ENCODE results near the gene PBX2. TPM values are rescaled to one million over a fixed set of nuclear protein-coding genes. Genes with fewer than 3 reads are reported as not detected.
"Not testable (repeated sequence)": the region's sequence is repeated elsewhere in the genome, so short reads cannot be mapped to it uniquely, and the experiment has no call there.

The PBX2 gene
- total RNA-seq, 1 experiment from 2014 or later = 51.7 TPM

- DNase-seq = peak; percentile 78
- Histone ChIP-seq H3K9ac (ENCODE audit: low read length) (peak within 1 kb of the TSS; percentile 95), H4K20me1 (ENCODE audit: insufficient read depth, low read depth, low read length) (no peaks in the 10 kb centered on the region), H3K4me1 (ENCODE audit: low read length) (peaks cover 75% of the 10 kb centered on the region), H3K9me2 (replicated peaks; ENCODE audit: insufficient read depth, low read length) (no peaks in the 10 kb centered on the region), H3K4me2 (ENCODE audit: low read depth, low read length, poor library complexity, severe bottlenecking) (peak within 1 kb of the TSS; percentile 87), H3K9me3 (ENCODE audit: low read length) (no peaks in the 10 kb centered on the region), H3K36me3 (ENCODE audit: insufficient read depth, low read length) (no peaks in the 10 kb centered on the region), H3K27me3 (ENCODE audit: low read length) (no peaks in the 10 kb centered on the region), H2AFZ (ENCODE audit: low read length) (no peak within 1 kb of the TSS), H3K79me2 (ENCODE audit: low read length) (peaks cover 42% of the 10 kb centered on the region), H3K27ac (ENCODE audit: low read length) (peak within 1 kb of the TSS; percentile 87), H3K4me3 (ENCODE audit: low read length) (peak within 1 kb of the TSS; percentile 82)
Observed at GRCh38 chr6:32192608-32193039, 2.6 kb upstream of the PBX2 start, which contains the start of gene GPSM3. TSS of gene GPSM3 (minus strand) at chr6:32192643. CDS start at chr6:32192513, 130 bp downstream.

DNA sequence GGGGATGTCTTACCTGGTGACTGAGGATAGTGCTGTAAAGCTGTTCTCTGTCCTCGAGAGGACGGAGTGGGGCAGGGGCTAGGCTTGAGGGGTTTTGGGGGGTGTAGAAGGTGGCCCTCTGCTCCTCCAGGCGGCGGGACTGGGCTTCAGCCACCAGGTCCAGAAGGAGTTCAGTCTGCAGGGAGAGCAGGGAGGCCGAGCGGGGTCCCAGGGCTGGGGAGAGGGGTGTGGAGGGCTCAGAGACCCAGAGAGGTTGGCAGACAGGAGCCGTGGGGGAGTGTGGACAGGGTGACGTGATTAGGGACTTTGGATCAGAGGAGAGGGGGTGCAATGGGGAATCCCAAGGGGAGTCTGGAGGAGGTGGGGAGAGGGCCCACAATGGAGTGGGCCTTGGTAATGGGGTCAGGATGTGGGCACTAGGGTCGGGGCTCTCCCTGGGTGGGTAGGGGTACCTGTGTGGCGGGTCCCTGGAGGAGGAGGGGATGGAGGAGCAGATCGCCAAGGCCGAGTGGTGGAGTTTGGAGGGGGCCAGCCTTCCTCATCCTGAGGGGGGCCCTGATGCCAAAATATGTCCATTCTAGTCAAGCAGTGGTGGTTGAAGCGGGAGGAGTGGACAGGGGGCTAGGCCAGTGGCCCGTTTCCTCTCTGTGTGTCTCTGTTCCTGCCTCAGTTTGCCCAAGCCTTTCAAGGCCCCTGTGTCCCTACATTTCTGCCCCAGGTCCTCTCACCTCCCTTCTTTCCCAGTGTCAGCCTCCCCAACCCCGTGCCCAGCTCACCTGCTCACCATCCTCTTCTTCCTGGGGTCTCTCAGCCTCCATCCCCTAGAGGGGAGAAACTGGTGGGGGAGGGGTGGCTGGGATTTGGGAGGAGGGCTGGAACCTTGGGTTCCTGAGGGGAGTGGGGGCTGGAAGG is 1.9 kb upstream of the PBX2 start:
- peak overlapping the region; percentile 95 for H3K9ac ChIP-seq (ENCODE audit: low read length)
- no peak for DNase-seq
- H3K27me3 ChIP-seq (ENCODE audit: low read length) = no peaks in the 10 kb centered on the region
- H3K79me2 ChIP-seq (ENCODE audit: low read length) = peaks cover 47% of the 10 kb centered on the region
- peak overlapping the region; percentile 87 for H3K27ac ChIP-seq (ENCODE audit: low read length)
- H3K9me3 ChIP-seq (ENCODE audit: low read length) = no peaks in the 10 kb centered on the region
- no peaks in the 10 kb centered on the region for H4K20me1 ChIP-seq (ENCODE audit: insufficient read depth, low read depth, low read length)
- peaks cover 75% of the 10 kb centered on the region for H3K4me1 ChIP-seq (ENCODE audit: low read length)
- no peaks in the 10 kb centered on the region for H3K36me3 ChIP-seq (ENCODE audit: insufficient read depth, low read length)
- H3K4me3 ChIP-seq (ENCODE audit: low read length) = peak overlapping the region; percentile 82
- no peak overlapping the region for H2AFZ ChIP-seq (ENCODE audit: low read length)
- H3K9me2 ChIP-seq (replicated peaks; ENCODE audit: insufficient read depth, low read length) = no peaks in the 10 kb centered on the region
- H3K4me2 ChIP-seq (ENCODE audit: low read depth, low read length, poor library complexity, severe bottlenecking) = peak overlapping the region; percentile 87

DNA sequence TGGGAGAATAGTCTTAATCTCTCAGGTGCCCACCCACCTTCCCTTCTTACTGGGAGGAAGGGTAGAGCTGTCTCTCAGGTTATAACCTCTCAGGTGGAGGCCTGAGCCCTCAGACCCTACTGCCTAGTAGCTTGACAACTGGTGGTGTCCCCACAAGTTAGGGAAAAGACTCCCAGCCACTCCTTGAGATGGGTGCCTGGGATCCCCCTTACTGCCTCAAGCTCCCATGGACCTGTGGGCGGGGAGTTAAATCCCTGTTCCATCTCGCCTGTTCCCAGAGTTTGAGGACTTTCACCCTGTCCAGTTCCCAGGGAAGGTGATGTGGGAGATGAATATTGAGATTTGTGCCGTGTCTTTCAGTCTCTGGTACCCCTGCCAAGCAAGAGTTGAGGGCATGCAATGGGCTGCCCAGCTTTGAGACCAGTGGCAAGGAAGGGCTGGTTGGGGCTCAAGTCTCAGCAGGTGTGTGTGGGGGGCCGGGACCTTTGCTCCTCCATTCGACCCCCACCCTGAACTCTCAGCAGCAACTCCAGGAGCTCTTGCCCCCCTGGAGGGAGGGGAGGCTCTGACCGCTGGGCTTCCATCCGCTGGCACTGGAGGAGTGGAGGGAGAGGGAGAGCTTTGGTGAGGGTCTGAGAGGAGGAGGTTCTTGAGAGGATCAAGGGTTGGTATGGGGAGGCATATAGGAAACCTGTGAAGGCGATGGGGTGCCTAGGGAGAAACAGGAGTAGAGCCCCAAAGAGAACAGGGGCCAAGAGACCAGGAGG is 1.1 kb upstream of the PBX2 start:
- H3K9ac ChIP-seq (ENCODE audit: low read length) = peak overlapping the region; percentile 95
- peaks cover 75% of the 10 kb centered on the region for H3K4me1 ChIP-seq (ENCODE audit: low read length)
- H3K79me2 ChIP-seq (ENCODE audit: low read length) = peaks cover 47% of the 10 kb centered on the region
- H3K27me3 ChIP-seq (ENCODE audit: low read length) = no peaks in the 10 kb centered on the region
- DNase-seq = peak; percentile 42
- no peaks in the 10 kb centered on the region for H3K9me2 ChIP-seq (replicated peaks; ENCODE audit: insufficient read depth, low read length)
- H3K4me3 ChIP-seq (ENCODE audit: low read length) = peak overlapping the region; percentile 82
- no peaks in the 10 kb centered on the region for H3K36me3 ChIP-seq (ENCODE audit: insufficient read depth, low read length)
- H3K27ac ChIP-seq (ENCODE audit: low read length) = peak overlapping the region; percentile 87
- no peaks in the 10 kb centered on the region for H4K20me1 ChIP-seq (ENCODE audit: insufficient read depth, low read depth, low read length)
- H3K9me3 ChIP-seq (ENCODE audit: low read length) = no peaks in the 10 kb centered on the region
- no peak overlapping the region for H2AFZ ChIP-seq (ENCODE audit: low read length)
- H3K4me2 ChIP-seq (ENCODE audit: low read depth, low read length, poor library complexity, severe bottlenecking) = peak overlapping the region; percentile 87

DNA sequence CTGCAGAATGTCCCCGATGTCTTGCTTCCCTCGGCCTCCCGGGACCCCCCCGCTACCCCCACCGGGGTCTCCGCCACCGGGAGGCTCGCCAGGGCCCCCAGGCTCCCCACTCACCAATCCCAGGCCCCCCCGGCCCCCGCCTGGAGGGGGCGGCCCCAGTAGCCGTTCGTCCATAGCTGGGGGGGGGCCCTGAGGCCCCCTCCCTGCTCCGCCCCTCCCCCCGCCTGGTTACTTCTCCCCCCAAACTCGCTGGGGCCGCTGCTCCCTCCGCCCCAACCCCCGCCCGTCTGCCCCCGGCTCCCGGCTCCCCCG is 304 bp downstream of the PBX2 start:
- Histone ChIP-seq H3K9me2 (replicated peaks; ENCODE audit: insufficient read depth, low read length) (no peaks in the 10 kb centered on the region), H3K27ac (ENCODE audit: low read length) (peak overlapping the region; percentile 87), H3K36me3 (ENCODE audit: insufficient read depth, low read length) (0 out of 2 replicates have a peak, but pooled peaks cover 2% of the 10 kb centered on the region), H3K79me2 (ENCODE audit: low read length) (peaks cover 47% of the 10 kb centered on the region), H3K9ac (ENCODE audit: low read length) (peak overlapping the region; percentile 95), H3K27me3 (ENCODE audit: low read length) (no peaks in the 10 kb centered on the region), H4K20me1 (ENCODE audit: insufficient read depth, low read depth, low read length) (no peaks in the 10 kb centered on the region), H3K4me3 (ENCODE audit: low read length) (peak overlapping the region; percentile 82), H3K4me2 (ENCODE audit: low read depth, low read length, poor library complexity, severe bottlenecking) (peak overlapping the region; percentile 87), H3K9me3 (ENCODE audit: low read length) (no peaks in the 10 kb centered on the region), H2AFZ (ENCODE audit: low read length) (no peak overlapping the region), H3K4me1 (ENCODE audit: low read length) (peaks cover 74% of the 10 kb centered on the region)
- no peak for DNase-seq

- no peak for DNase-seq
- H3K9me3 ChIP-seq (ENCODE audit: low read length) = no peaks in the 10 kb centered on the region
- peak overlapping the region; percentile 87 for H3K27ac ChIP-seq (ENCODE audit: low read length)
- H3K27me3 ChIP-seq (ENCODE audit: low read length) = no peaks in the 10 kb centered on the region
- H2AFZ ChIP-seq (ENCODE audit: low read length) = no peak overlapping the region
- peak overlapping the region; percentile 95 for H3K9ac ChIP-seq (ENCODE audit: low read length)
- H3K36me3 ChIP-seq (ENCODE audit: insufficient read depth, low read length) = 0 out of 2 replicates have a peak, but pooled peaks cover 2% of the 10 kb centered on the region
- H3K4me2 ChIP-seq (ENCODE audit: low read depth, low read length, poor library complexity, severe bottlenecking) = peak overlapping the region; percentile 87
- H4K20me1 ChIP-seq (ENCODE audit: insufficient read depth, low read depth, low read length) = no peaks in the 10 kb centered on the region
- peaks cover 69% of the 10 kb centered on the region for H3K4me1 ChIP-seq (ENCODE audit: low read length)
- peaks cover 49% of the 10 kb centered on the region for H3K79me2 ChIP-seq (ENCODE audit: low read length)
- H3K9me2 ChIP-seq (replicated peaks; ENCODE audit: insufficient read depth, low read length) = no peaks in the 10 kb centered on the region
- peak overlapping the region; percentile 82 for H3K4me3 ChIP-seq (ENCODE audit: low read length)
Observed at GRCh38 chr6:32189069-32189741, 797 bp downstream of the PBX2 start.

GRCh38 chr6:32188381-32189068 is 1.5 kb downstream of the PBX2 start:
- H2AFZ ChIP-seq (ENCODE audit: low read length) = no peak overlapping the region
- H3K4me3 ChIP-seq (ENCODE audit: low read length) = peak overlapping the region; percentile 82
- peaks cover 65% of the 10 kb centered on the region for H3K4me1 ChIP-seq (ENCODE audit: low read length)
- H3K9me3 ChIP-seq (ENCODE audit: low read length) = no peaks in the 10 kb centered on the region
- H3K79me2 ChIP-seq (ENCODE audit: low read length) = peaks cover 49% of the 10 kb centered on the region
- DNase-seq = no peak
- peak overlapping the region; percentile 87 for H3K27ac ChIP-seq (ENCODE audit: low read length)
- H3K4me2 ChIP-seq (ENCODE audit: low read depth, low read length, poor library complexity, severe bottlenecking) = peak overlapping the region; percentile 87
- no peaks in the 10 kb centered on the region for H3K27me3 ChIP-seq (ENCODE audit: low read length)
- H4K20me1 ChIP-seq (ENCODE audit: insufficient read depth, low read depth, low read length) = no peaks in the 10 kb centered on the region
- no peaks in the 10 kb centered on the region for H3K9me2 ChIP-seq (replicated peaks; ENCODE audit: insufficient read depth, low read length)
- H3K36me3 ChIP-seq (ENCODE audit: insufficient read depth, low read length) = peaks cover 5% of the 10 kb centered on the region; the same call in 1 of the 2 replicates
- peak overlapping the region; percentile 95 for H3K9ac ChIP-seq (ENCODE audit: low read length)

- Histone ChIP-seq H3K4me2 (ENCODE audit: low read depth, low read length, poor library complexity, severe bottlenecking) (peak overlapping the region; percentile 87), H3K79me2 (ENCODE audit: low read length) (peaks cover 48% of the 10 kb centered on the region), H3K9ac (ENCODE audit: low read length) (peak overlapping the region; percentile 95), H3K4me1 (ENCODE audit: low read length) (peaks cover 58% of the 10 kb centered on the region)
- not testable (repeated sequence) for H2AFZ ChIP-seq (ENCODE audit: low read length); DNase-seq; H4K20me1 ChIP-seq (ENCODE audit: insufficient read depth, low read depth, low read length); H3K27me3 ChIP-seq (ENCODE audit: low read length); H3K36me3 ChIP-seq (ENCODE audit: insufficient read depth, low read length); H3K27ac ChIP-seq (ENCODE audit: low read length); H3K9me2 ChIP-seq (replicated peaks; ENCODE audit: insufficient read depth, low read length); H3K9me3 ChIP-seq (ENCODE audit: low read length); H3K4me3 ChIP-seq (ENCODE audit: low read length)
Observed at GRCh38 chr6:32187725-32188380, 2.1 kb downstream of the PBX2 start.

All from Karpas-422 (cell line).